WERI-Rb-1 (cell line): Measurements from ENCODE around the gene DNAJC30.
A peak's percentile ranks its signal among the peaks of the same experiment; 100 is the strongest.
"Not testable (repeated sequence)": the region's sequence is repeated elsewhere in the genome, so short reads cannot be mapped to it uniquely, and the experiment has no call there.

Experiments used
- DNase-seq: peaks from one replicate; pipeline ENCODE4 v3.0.0-alpha.2; 2020
- H3K27ac ChIP-seq: fragments of 250-450 bp; sonication (Bioruptor Pico); 2 replicates; pipeline ENCODE4 v1.5.1; 2020; ENCODE audit warnings: mild to moderate bottlenecking, moderate library complexity
- H3K27me3 ChIP-seq: fragments of 250-450 bp; sonication (Bioruptor Pico); 2 replicates; pipeline ENCODE4 v1.5.1; 2021; ENCODE audit warnings: mild to moderate bottlenecking, low read depth, moderate library complexity; ENCODE audit not compliant: insufficient read depth, severe bottlenecking
- H3K36me3 ChIP-seq: fragments of 250-450 bp; sonication (Bioruptor Pico); 2 replicates; pipeline ENCODE4 v1.5.1; 2020; ENCODE audit warnings: mild to moderate bottlenecking, moderate library complexity
- H3K4me3 ChIP-seq: 2 replicates; pipeline ENCODE4 v1.5.1; 2011; ENCODE audit warnings: low read depth, mild to moderate bottlenecking, control low read depth, low read length
- H3K9me3 ChIP-seq: fragments of 250-450 bp; sonication (Bioruptor Pico); 2 replicates; pipeline ENCODE4 v1.5.1; 2021; ENCODE audit warnings: mild to moderate bottlenecking, moderate library complexity; ENCODE audit not compliant: severe bottlenecking
- CTCF ChIP-seq: IDR thresholded peaks from 2 replicates; pipeline ENCODE4 v1.5.1; 2011; ENCODE audit warnings: low read depth, mild to moderate bottlenecking, control low read depth, inconsistent platforms, low read length

Gene DNAJC30

GRCh38 chr7:73668886-73669230 lies 14.4 kb downstream of the DNAJC30 start:
- no peaks in the 10 kb centered on the region for H3K27me3 ChIP-seq
- H3K36me3 ChIP-seq = no peaks in the 10 kb centered on the region
- TF ChIP-seq CTCF = no peak
- H3K27ac ChIP-seq = peak overlapping the region; percentile 2; the same call in 1 of the 2 replicates
- DNase-seq = no peak
- no peaks in the 10 kb centered on the region for H3K9me3 ChIP-seq
- H3K4me3 ChIP-seq = peak overlapping the region; percentile 75

- peak overlapping the region; percentile 75 for H3K4me3 ChIP-seq
- no peaks in the 10 kb centered on the region for H3K9me3 ChIP-seq
- no peaks in the 10 kb centered on the region for H3K27me3 ChIP-seq
- no peaks in the 10 kb centered on the region for H3K36me3 ChIP-seq
- H3K27ac ChIP-seq = 0 out of 2 replicates have a peak overlapping the region, but pooled peaks have one; percentile 20
- peak; percentile 79 for DNase-seq
- TF ChIP-seq CTCF = no peak
Measured at GRCh38 chr7:73668103-73668885, 15.0 kb downstream of the DNAJC30 start.

- Histone ChIP-seq H3K36me3 (no peaks in the 10 kb centered on the region), H3K9me3 (peaks cover 2% of the 10 kb centered on the region), H3K27ac (0 out of 2 replicates have a peak within 1 kb of the TSS, but pooled peaks have one; percentile 20), H3K27me3 (no peaks in the 10 kb centered on the region), H3K4me3 (peak within 1 kb of the TSS; percentile 75)
- TF ChIP-seq CTCF = peak; percentile 61
- peak; percentile 89 for DNase-seq
Measured at GRCh38 chr7:73667344-73668102, 15.7 kb downstream of the DNAJC30 start, which contains the start of gene VPS37D. Gene VPS37D (plus strand): TSS chr7:73667831. CDS start chr7:73667959, 128 bp downstream.

GRCh38 chr7:73663033-73663432 lies 20.2 kb downstream of the DNAJC30 start:
- H3K27me3 ChIP-seq = no peaks in the 10 kb centered on the region
- TF ChIP-seq CTCF = no peak
- peaks cover 2% of the 10 kb centered on the region for H3K9me3 ChIP-seq
- H3K4me3 ChIP-seq = no peak overlapping the region
- H3K36me3 ChIP-seq = no peaks in the 10 kb centered on the region
- no peak overlapping the region for H3K27ac ChIP-seq
- DNase-seq = no peak

GRCh38 chr7:73660594-73660993 lies 22.7 kb downstream of the DNAJC30 start:
- H3K9me3 ChIP-seq, H3K36me3 ChIP-seq, H3K27me3 ChIP-seq, DNase-seq, H3K4me3 ChIP-seq, H3K27ac ChIP-seq: not testable (repeated sequence)

- TF ChIP-seq CTCF = no peak
- Histone ChIP-seq H3K36me3 (no peaks in the 10 kb centered on the region), H3K27ac (no peak overlapping the region), H3K27me3 (no peaks in the 10 kb centered on the region), H3K4me3 (no peak overlapping the region), H3K9me3 (peaks cover 2% of the 10 kb centered on the region)
- DNase-seq = no peak
Measured at GRCh38 chr7:73659983-73660382, 23.3 kb downstream of the DNAJC30 start.

GRCh38 chr7:73655309-73655708 lies 27.9 kb downstream of the DNAJC30 start:
- H3K4me3 ChIP-seq, H3K27me3 ChIP-seq, H3K36me3 ChIP-seq, H3K27ac ChIP-seq, H3K9me3 ChIP-seq, DNase-seq: not testable (repeated sequence)
